HG03097 (cell line): ENCODE measurements around the gene ITGA6.

Source experiments
- ATAC-seq: cut with Tn5 transposase; IDR thresholded peaks from one replicate; pipeline ENCODE4 v1.9.1; 2021; ENCODE audit not compliant: unreplicated experiment, low FRiP score

The ITGA6 gene

GRCh38 chr2:172439509-172439860 lies 12.1 kb downstream of the ITGA6 start:
- no peak for ATAC-seq

- ATAC-seq, result no peak
Measured at GRCh38 chr2:172439911-172440310, 12.5 kb downstream of the ITGA6 start.

- ATAC-seq, result no peak
Measured at GRCh38 chr2:172440795-172441194, 13.4 kb downstream of the ITGA6 start.

GRCh38 chr2:172442072-172442895 lies 14.9 kb downstream of the ITGA6 start:
- ATAC-seq, result no peak

GRCh38 chr2:172445851-172446250 lies 18.5 kb downstream of the ITGA6 start:
- ATAC-seq, result no peak

GRCh38 chr2:172446474-172447063 lies 19.2 kb downstream of the ITGA6 start:
- no peak for ATAC-seq

GRCh38 chr2:172447811-172448493 lies 20.6 kb downstream of the ITGA6 start:
- no peak for ATAC-seq

- ATAC-seq, result no peak
Measured at GRCh38 chr2:172448544-172449267, 21.3 kb downstream of the ITGA6 start.

GRCh38 chr2:172449911-172450550 lies 22.6 kb downstream of the ITGA6 start:
- ATAC-seq, result no peak

- ATAC-seq, result no peak
Measured at GRCh38 chr2:172451923-172452322, 24.5 kb downstream of the ITGA6 start.

- no peak for ATAC-seq
Measured at GRCh38 chr2:172452845-172453244, 25.5 kb downstream of the ITGA6 start.

GRCh38 chr2:172454404-172455120 lies 27.2 kb downstream of the ITGA6 start:
- no peak for ATAC-seq

GRCh38 chr2:172455121-172455515 lies 27.7 kb downstream of the ITGA6 start:
- ATAC-seq, result no peak

- no peak for ATAC-seq
Measured at GRCh38 chr2:172456002-172456401, 28.6 kb downstream of the ITGA6 start.

- ATAC-seq, result no peak
Measured at GRCh38 chr2:172457536-172457935, 30.1 kb downstream of the ITGA6 start.

- no peak for ATAC-seq
Measured at GRCh38 chr2:172458561-172459124, 31.3 kb downstream of the ITGA6 start.

- no peak for ATAC-seq
Measured at GRCh38 chr2:172460780-172461201, 33.4 kb downstream of the ITGA6 start.

- no peak for ATAC-seq
Measured at GRCh38 chr2:172461591-172462372, 34.4 kb downstream of the ITGA6 start.

- ATAC-seq, result no peak
Measured at GRCh38 chr2:172462373-172462848, 35.0 kb downstream of the ITGA6 start.
